ENCODE data around the gene DGKG.

DGKG gene

DNA sequence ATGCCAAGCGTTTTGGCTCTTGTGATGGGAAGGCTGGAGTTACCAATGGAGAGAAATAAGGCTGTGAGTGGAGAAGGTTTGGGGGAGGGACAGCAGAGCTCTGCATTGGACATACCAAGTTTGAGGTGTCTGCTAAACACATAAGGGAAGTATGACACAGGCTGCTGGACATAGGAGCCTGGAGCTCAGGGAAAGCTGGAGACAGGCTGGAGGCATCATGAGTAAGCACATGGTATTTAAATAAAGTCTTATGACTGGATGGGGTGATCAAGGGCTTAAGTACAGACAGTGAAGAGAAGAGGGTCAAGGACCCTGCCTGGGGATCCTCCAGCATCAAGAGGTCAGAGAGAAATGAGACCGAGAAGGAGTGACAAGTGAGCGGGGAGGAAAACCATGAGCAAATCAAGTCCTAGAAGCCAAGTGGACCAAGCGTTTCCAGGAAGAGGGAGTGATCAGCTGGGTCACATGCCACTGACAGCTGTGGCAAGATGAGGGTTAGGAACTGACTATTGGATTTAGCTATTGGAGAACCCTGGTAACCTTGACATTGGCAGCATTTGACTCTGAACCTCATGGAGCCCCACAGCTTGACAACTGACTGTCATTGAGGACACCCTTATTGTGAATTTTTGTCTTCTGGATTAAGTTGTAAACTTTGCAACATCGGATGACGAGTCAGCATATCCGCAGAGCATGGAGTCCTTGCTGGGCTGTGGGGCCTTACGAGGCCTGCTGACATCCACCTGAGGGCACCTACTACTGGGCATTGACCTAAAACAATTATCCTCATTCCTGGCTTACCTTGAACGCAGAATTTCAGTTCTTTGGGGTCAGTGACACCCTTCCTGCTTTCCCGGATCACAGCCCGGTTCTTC lies 174.4 kb downstream of the DGKG start:
- Histone ChIP-seq H3K4me3 (ENCODE audit: low read length) (no peak overlapping the region), H3K9me3 (ENCODE audit: control insufficient read depth, low read depth, low read length) (no peaks in the 10 kb centered on the region), H3K9ac (ENCODE audit: low read length) (no peak overlapping the region), H3K27ac (ENCODE audit: low read length) (no peak overlapping the region), H3K4me1 (ENCODE audit: control insufficient read depth, low read depth, low read length) (no peaks in the 10 kb centered on the region), H3K36me3 (ENCODE audit: control insufficient read depth, low read depth, low read length) (no peaks in the 10 kb centered on the region), H3K27me3 (ENCODE audit: control insufficient read depth, insufficient read depth, low read length) (peaks cover 46% of the 10 kb centered on the region)

GRCh38 chr3:186185194-186185787 lies 176.7 kb downstream of the DGKG start:
- Histone ChIP-seq H3K9ac (ENCODE audit: low read length) (no peak overlapping the region), H3K4me3 (ENCODE audit: low read length) (no peak overlapping the region), H3K9me3 (ENCODE audit: control insufficient read depth, low read depth, low read length) (no peaks in the 10 kb centered on the region)

GRCh38 chr3:186184021-186184420 lies 178.0 kb downstream of the DGKG start:
- H3K27me3 ChIP-seq (ENCODE audit: control insufficient read depth, insufficient read depth, low read length): peaks cover 10% of the 10 kb centered on the region
- H3K4me1 ChIP-seq (ENCODE audit: control insufficient read depth, low read depth, low read length): no peaks in the 10 kb centered on the region
- no peaks in the 10 kb centered on the region for H3K36me3 ChIP-seq (ENCODE audit: control insufficient read depth, low read depth, low read length)
- no peak overlapping the region for H3K4me3 ChIP-seq (ENCODE audit: low read length)
- H3K9ac ChIP-seq (ENCODE audit: low read length): no peak overlapping the region
- no peaks in the 10 kb centered on the region for H3K9me3 ChIP-seq (ENCODE audit: control insufficient read depth, low read depth, low read length)
- H3K27ac ChIP-seq (ENCODE audit: low read length): no peak overlapping the region

More at GRCh38 chr3:186185194-186185787, 176.7 kb downstream of the DGKG start:
- Histone ChIP-seq H3K4me1 (ENCODE audit: control insufficient read depth, low read depth, low read length) (no peaks in the 10 kb centered on the region), H3K27me3 (ENCODE audit: control insufficient read depth, insufficient read depth, low read length) (peaks cover 22% of the 10 kb centered on the region), H3K36me3 (ENCODE audit: control insufficient read depth, low read depth, low read length) (no peaks in the 10 kb centered on the region), H3K27ac (ENCODE audit: low read length) (no peak overlapping the region)

GRCh38 chr3:186182850-186183249 lies 179.2 kb downstream of the DGKG start:
- H3K9ac ChIP-seq (ENCODE audit: low read length): no peak overlapping the region
- no peaks in the 10 kb centered on the region for H3K4me1 ChIP-seq (ENCODE audit: control insufficient read depth, low read depth, low read length)
- H3K4me3 ChIP-seq (ENCODE audit: low read length): no peak overlapping the region
- H3K36me3 ChIP-seq (ENCODE audit: control insufficient read depth, low read depth, low read length): no peaks in the 10 kb centered on the region
- H3K27ac ChIP-seq (ENCODE audit: low read length): no peak overlapping the region
- H3K27me3 ChIP-seq (ENCODE audit: control insufficient read depth, insufficient read depth, low read length): peaks cover 1% of the 10 kb centered on the region
- H3K9me3 ChIP-seq (ENCODE audit: control insufficient read depth, low read depth, low read length): no peaks in the 10 kb centered on the region

DNA sequence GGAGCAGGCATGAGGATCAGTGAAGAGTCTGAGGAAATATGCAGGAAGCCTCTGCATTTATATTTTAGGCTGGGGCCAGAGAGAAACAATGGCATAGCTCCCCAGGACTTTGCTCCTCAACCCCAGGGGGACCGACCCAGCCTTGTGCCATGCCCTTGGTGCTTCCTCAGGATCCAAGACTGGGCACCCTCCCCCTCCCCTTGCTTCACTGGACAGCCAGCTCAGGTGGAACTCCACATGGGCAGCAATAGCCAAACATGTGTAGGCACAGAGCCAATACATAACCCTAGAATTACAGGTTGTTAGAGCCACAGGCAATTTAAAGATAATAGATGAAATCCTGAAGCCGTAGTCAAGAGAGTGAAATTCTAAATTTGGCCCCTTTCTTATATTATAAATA lies 180.1 kb downstream of the DGKG start:
- Histone ChIP-seq H3K4me1 (ENCODE audit: control insufficient read depth, low read depth, low read length) (no peaks in the 10 kb centered on the region), H3K9me3 (ENCODE audit: control insufficient read depth, low read depth, low read length) (no peaks in the 10 kb centered on the region), H3K27ac (ENCODE audit: low read length) (no peak overlapping the region), H3K27me3 (ENCODE audit: control insufficient read depth, insufficient read depth, low read length) (no peaks in the 10 kb centered on the region), H3K36me3 (ENCODE audit: control insufficient read depth, low read depth, low read length) (no peaks in the 10 kb centered on the region), H3K4me3 (ENCODE audit: low read length) (no peak overlapping the region), H3K9ac (ENCODE audit: low read length) (no peak overlapping the region)

DNA sequence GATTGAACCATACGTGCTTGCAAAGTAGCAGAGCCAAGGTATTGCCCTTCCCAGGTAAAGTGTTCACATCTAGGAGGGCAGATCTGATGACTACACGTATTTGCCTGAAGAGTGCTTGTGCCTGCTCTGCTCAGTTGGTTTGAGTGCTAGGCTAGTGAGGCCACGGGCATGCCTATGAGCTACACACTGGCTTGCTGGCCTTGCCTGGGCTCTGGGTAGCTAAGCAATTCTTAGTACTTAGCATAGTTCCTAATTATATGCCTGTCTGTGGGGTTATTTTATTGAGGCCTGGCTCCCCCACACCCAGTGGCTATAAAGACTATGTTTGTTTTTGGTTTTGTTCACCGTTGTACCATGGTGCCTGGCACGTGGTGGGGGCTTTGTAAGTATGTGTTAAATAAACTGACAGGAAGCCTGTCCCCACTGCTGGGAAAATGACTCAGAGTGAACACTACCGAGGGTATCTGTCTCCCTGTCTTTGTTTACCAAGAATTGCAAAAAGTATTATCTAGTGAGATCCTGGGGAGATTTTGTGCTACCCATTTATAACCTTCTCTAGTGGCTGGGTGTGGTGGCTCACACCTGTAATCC lies 181.0 kb downstream of the DGKG start:
- no peak overlapping the region for H3K27ac ChIP-seq (ENCODE audit: low read length)
- H3K27me3 ChIP-seq (ENCODE audit: control insufficient read depth, insufficient read depth, low read length): no peaks in the 10 kb centered on the region
- H3K9me3 ChIP-seq (ENCODE audit: control insufficient read depth, low read depth, low read length): no peaks in the 10 kb centered on the region
- H3K36me3 ChIP-seq (ENCODE audit: control insufficient read depth, low read depth, low read length): no peaks in the 10 kb centered on the region
- H3K4me1 ChIP-seq (ENCODE audit: control insufficient read depth, low read depth, low read length): no peaks in the 10 kb centered on the region
- H3K9ac ChIP-seq (ENCODE audit: low read length): no peak overlapping the region
- no peak overlapping the region for H3K4me3 ChIP-seq (ENCODE audit: low read length)

DNA sequence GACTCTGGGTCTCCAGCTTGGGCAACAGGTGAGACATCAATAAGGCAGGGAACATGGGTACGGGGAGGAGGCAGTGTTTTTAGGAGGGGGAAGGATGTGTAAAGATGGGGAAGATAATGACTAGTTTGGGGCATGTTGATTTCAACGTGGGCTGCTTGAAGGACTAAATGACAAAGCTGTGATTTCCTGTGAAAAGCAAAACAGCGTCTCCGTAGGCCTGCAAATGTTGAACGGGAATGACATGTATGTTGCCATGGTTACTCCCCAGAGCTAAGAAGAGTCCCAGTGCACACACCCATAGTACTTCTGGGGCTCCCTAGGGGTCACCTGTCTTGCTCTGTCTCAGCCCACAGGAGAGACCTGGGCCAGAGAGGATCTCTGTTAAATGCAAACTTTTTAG lies 181.9 kb downstream of the DGKG start:
- Histone ChIP-seq H3K9me3 (ENCODE audit: control insufficient read depth, low read depth, low read length) (no peaks in the 10 kb centered on the region), H3K9ac (ENCODE audit: low read length) (no peak overlapping the region), H3K36me3 (ENCODE audit: control insufficient read depth, low read depth, low read length) (no peaks in the 10 kb centered on the region), H3K4me1 (ENCODE audit: control insufficient read depth, low read depth, low read length) (no peaks in the 10 kb centered on the region), H3K27me3 (ENCODE audit: control insufficient read depth, insufficient read depth, low read length) (no peaks in the 10 kb centered on the region), H3K4me3 (ENCODE audit: low read length) (no peak overlapping the region), H3K27ac (ENCODE audit: low read length) (no peak overlapping the region)

- Histone ChIP-seq H3K9ac (ENCODE audit: low read length) (no peak overlapping the region), H3K27me3 (ENCODE audit: control insufficient read depth, insufficient read depth, low read length) (no peaks in the 10 kb centered on the region), H3K4me3 (ENCODE audit: low read length) (no peak overlapping the region), H3K9me3 (ENCODE audit: control insufficient read depth, low read depth, low read length) (no peaks in the 10 kb centered on the region), H3K27ac (ENCODE audit: low read length) (no peak overlapping the region), H3K36me3 (ENCODE audit: control insufficient read depth, low read depth, low read length) (no peaks in the 10 kb centered on the region), H3K4me1 (ENCODE audit: control insufficient read depth, low read depth, low read length) (no peaks in the 10 kb centered on the region)
These were observed 183.6 kb downstream of the DGKG start for GRCh38 chr3:186178412-186178811.

- Histone ChIP-seq H3K9ac (ENCODE audit: low read length) (no peak overlapping the region), H3K9me3 (ENCODE audit: control insufficient read depth, low read depth, low read length) (no peaks in the 10 kb centered on the region), H3K27ac (ENCODE audit: low read length) (no peak overlapping the region), H3K4me3 (ENCODE audit: low read length) (no peak overlapping the region), H3K36me3 (ENCODE audit: control insufficient read depth, low read depth, low read length) (no peaks in the 10 kb centered on the region), H3K27me3 (ENCODE audit: control insufficient read depth, insufficient read depth, low read length) (no peaks in the 10 kb centered on the region), H3K4me1 (ENCODE audit: control insufficient read depth, low read depth, low read length) (no peaks in the 10 kb centered on the region)
These were observed 185.6 kb downstream of the DGKG start for GRCh38 chr3:186176373-186176990.

GRCh38 chr3:186173224-186173815 lies 188.7 kb downstream of the DGKG start:
- Histone ChIP-seq H3K27me3 (ENCODE audit: control insufficient read depth, insufficient read depth, low read length) (no peaks in the 10 kb centered on the region), H3K9ac (ENCODE audit: low read length) (no peak overlapping the region), H3K9me3 (ENCODE audit: control insufficient read depth, low read depth, low read length) (no peaks in the 10 kb centered on the region), H3K4me3 (ENCODE audit: low read length) (no peak overlapping the region), H3K36me3 (ENCODE audit: control insufficient read depth, low read depth, low read length) (no peaks in the 10 kb centered on the region), H3K27ac (ENCODE audit: low read length) (no peak overlapping the region), H3K4me1 (ENCODE audit: control insufficient read depth, low read depth, low read length) (no peaks in the 10 kb centered on the region)

DNA sequence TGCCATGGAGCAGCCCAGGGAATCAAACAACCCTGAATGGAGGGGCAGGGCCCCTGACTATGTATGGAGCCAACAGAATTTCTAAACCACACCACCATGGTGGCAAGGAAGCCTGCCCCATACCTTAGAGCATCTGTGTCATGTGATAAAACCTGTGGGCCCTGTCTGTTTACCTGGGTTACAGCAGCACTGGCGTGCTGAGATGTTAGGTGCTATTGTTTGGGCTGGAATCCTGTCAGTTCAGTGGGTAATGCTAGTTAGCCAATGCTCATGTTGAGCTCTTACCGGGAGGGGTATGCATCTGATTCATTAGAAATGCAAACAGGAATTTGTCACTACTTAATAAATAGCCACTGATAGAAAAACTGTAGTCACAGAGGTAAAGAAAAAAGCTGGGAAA lies 189.7 kb downstream of the DGKG start:
- Histone ChIP-seq H3K36me3 (ENCODE audit: control insufficient read depth, low read depth, low read length) (no peaks in the 10 kb centered on the region), H3K27me3 (ENCODE audit: control insufficient read depth, insufficient read depth, low read length) (no peaks in the 10 kb centered on the region), H3K27ac (ENCODE audit: low read length) (no peak overlapping the region), H3K9me3 (ENCODE audit: control insufficient read depth, low read depth, low read length) (no peaks in the 10 kb centered on the region), H3K4me1 (ENCODE audit: control insufficient read depth, low read depth, low read length) (no peaks in the 10 kb centered on the region), H3K9ac (ENCODE audit: low read length) (no peak overlapping the region), H3K4me3 (ENCODE audit: low read length) (no peak overlapping the region)
